HEK293T (cell line): Measurements from ENCODE around the gene ADSL.

ENCODE experiments used
- CTCF ChIA-PET: fragments of 350-600 bp; formaldehyde crosslinking; extraction: SDS; loops from one replicate; lab custom pipeline; 2021; ENCODE audit warnings: antibody characterized with exemption, inconsistent platforms; lab: Yijun Ruan, JAX
- POLR2A ChIA-PET: fragments of 350-600 bp; formaldehyde crosslinking; extraction: SDS; loops from one replicate; lab custom pipeline; 2020; ENCODE audit warnings: antibody characterized with exemption, inconsistent platforms; lab: Yijun Ruan, JAX
- DNase-seq: peaks from one replicate; pipeline ENCODE4 v3.0.0; 2012; ENCODE audit warnings: mixed read lengths; ENCODE audit errors: extremely low spot score
- ARNT ChIP-seq: fragments of 450-650 bp; IDR thresholded peaks from 2 replicates; pipeline ENCODE4 v1.6.1; 2017; ENCODE audit warnings: mild to moderate bottlenecking
- BHLHE40 ChIP-seq: fragments of 450-650 bp; IDR thresholded peaks from 2 replicates; pipeline ENCODE4 v1.6.1; 2016; ENCODE audit warnings: mild to moderate bottlenecking, moderate library complexity, borderline replicate concordance
- CTBP1 ChIP-seq: fragments of 450-650 bp; IDR thresholded peaks from 2 replicates; pipeline ENCODE4 v1.6.1; 2016; ENCODE audit warnings: borderline replicate concordance
- ELF4 ChIP-seq: fragments of 450-650 bp; IDR thresholded peaks from 2 replicates; pipeline ENCODE4 v1.6.1; 2017; ENCODE audit warnings: antibody characterized with exemption
- FOXA1 ChIP-seq: fragments of 450-650 bp; IDR thresholded peaks from 2 replicates; pipeline ENCODE4 v1.6.1; 2016; ENCODE audit warnings: mild to moderate bottlenecking
- FOXK2 ChIP-seq: fragments of 450-650 bp; IDR thresholded peaks from 2 replicates; pipeline ENCODE4 v1.6.1; 2016; ENCODE audit warnings: mild to moderate bottlenecking
- FOXM1 ChIP-seq: fragments of 450-650 bp; IDR thresholded peaks from 2 replicates; pipeline ENCODE4 v1.6.1; 2017; ENCODE audit warnings: mild to moderate bottlenecking, borderline replicate concordance
- HDGF ChIP-seq: fragments of 450-650 bp; IDR thresholded peaks from 2 replicates; pipeline ENCODE4 v1.6.1; 2017; ENCODE audit warnings: antibody characterized with exemption, borderline replicate concordance
- L3MBTL2 ChIP-seq: fragments of 450-650 bp; conservative IDR thresholded peaks from 2 replicates; pipeline ENCODE4 v1.6.1; 2016; ENCODE audit warnings: mild to moderate bottlenecking
- LEF1 ChIP-seq: fragments of 450-650 bp; IDR thresholded peaks from 2 replicates; pipeline ENCODE4 v1.6.1; 2017; ENCODE audit warnings: mild to moderate bottlenecking, borderline replicate concordance
- NFRKB ChIP-seq: fragments of 450-650 bp; IDR thresholded peaks from 2 replicates; pipeline ENCODE4 v1.6.1; 2016; ENCODE audit warnings: mild to moderate bottlenecking, moderate library complexity
- SP1 ChIP-seq: fragments of 450-650 bp; IDR thresholded peaks from 2 replicates; pipeline ENCODE4 v1.6.1; 2017
- SUZ12 ChIP-seq: fragments of 450-650 bp; IDR thresholded peaks from 2 replicates; pipeline ENCODE4 v1.6.1; 2016; ENCODE audit warnings: mild to moderate bottlenecking
- TARDBP ChIP-seq: fragments of 450-650 bp; IDR thresholded peaks from 2 replicates; pipeline ENCODE4 v1.6.1; 2016
- ZNF384 ChIP-seq: fragments of 450-650 bp; IDR thresholded peaks from 2 replicates; pipeline ENCODE4 v1.6.1; 2016
- TF ChIP-seq, protein P1 (sequence below): fragments of 450-650 bp; IDR thresholded peaks from 2 replicates; pipeline ENCODE4 v1.6.1; 2016

Gene ADSL

DNA sequence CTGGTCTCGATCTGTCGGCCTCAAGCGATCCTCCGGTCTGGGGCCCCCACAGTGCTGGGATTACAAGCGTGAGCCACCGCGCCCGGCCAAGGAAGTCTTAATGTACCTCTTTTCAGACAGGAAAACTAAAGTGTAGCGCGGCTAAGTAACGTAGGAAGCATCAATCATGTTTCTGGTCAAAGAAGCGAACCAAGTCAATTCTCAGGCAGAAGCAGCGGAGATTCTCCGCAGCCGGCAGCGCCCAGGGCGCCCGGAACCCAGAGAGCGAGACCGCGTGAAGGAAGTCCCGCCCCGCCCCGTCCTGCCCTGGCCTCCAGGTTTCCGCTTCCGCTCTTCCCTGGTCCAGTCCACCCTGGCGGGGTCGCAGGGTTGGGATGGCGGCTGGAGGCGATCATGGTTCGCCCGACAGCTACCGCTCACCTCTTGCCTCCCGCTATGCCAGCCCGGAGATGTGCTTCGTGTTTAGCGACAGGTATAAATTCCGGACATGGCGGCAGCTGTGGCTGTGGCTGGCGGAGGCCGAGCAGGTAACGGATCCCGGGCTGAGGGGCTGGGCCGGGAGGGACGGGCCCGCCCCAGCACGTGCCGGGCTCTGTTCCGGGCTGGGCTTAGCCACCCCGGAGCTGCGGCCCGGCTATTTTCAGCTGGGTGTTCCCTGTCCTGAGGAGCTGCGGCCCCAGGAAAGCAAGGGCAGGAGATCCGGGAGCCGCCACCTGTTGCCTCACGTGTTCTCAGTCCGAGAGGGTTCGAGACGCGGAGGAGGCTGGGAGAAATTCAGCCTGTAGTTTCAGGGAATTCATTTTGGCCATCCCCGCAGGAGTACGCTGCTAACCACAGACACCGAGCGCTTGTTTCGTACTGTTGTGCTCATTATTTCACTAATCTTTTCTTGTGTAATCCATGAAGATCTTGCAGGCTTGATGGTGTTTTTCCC, at the start of gene ADSL:
Gene ADSL (plus strand): TSS at position 316 of the 934 bp plus-strand sequence. CDS start 59 bp downstream, at position 375.
- DNase-seq: peak; percentile 93
- CTCF ChIA-PET: interaction anchor here (0.6 kb wide), 1 partner anchor 616 kb away, joined by 4 read pairs; no protein-coding TSS in a partner anchor
- POLR2A ChIA-PET: interaction anchor here (0.6 to 5.1 kb wide), 20 partner anchors 10 to 605 kb away, joined by 3 to 47 read pairs (median 4); partner anchors contain the start of gene TNRC6B
- TF ChIP-seq HDGF: no peak
- no peak for TF ChIP-seq FOXM1
- TF ChIP-seq BHLHE40: peak; percentile 50; the same call in 1 of the 2 replicates
- peak; percentile 87; the same call in 1 of the 2 replicates for TF ChIP-seq ELF4
- no peak for TF ChIP-seq TARDBP
- TF ChIP-seq SUZ12: no peak
- TF ChIP-seq, protein P1, sequence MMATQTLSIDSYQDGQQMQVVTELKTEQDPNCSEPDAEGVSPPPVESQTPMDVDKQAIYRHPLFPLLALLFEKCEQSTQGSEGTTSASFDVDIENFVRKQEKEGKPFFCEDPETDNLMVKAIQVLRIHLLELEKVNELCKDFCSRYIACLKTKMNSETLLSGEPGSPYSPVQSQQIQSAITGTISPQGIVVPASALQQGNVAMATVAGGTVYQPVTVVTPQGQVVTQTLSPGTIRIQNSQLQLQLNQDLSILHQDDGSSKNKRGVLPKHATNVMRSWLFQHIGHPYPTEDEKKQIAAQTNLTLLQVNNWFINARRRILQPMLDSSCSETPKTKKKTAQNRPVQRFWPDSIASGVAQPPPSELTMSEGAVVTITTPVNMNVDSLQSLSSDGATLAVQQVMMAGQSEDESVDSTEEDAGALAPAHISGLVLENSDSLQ: peak; percentile 73
- no peak for TF ChIP-seq FOXA1
- TF ChIP-seq SP1: no peak
- TF ChIP-seq L3MBTL2: peak; percentile 91
- TF ChIP-seq LEF1: no peak
- no peak for TF ChIP-seq NFRKB

DNA sequence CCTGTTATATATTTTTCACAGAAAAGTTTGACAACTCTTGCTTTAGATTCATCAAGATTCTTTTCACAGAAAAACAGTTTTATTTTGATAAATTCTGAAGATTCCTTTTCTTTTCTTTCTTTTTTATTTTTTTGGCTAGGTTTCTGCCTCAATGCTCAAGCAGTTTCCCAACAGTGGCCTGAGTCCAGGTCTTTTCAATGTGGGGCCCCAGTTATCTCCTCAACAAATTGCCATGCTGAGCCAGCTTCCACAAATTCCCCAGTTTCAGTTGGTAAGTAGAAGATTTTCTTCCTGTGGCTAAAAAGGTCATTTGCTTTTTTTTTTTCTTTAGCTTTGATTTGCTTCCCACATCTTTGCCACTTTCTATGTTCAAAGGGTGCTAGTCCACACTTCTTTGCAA, 46.0 kb upstream of the ADSL start:
- CTCF ChIA-PET: no interaction called here
- no peak for DNase-seq
- POLR2A ChIA-PET: no interaction called here
- TF ChIP-seq BHLHE40 (no peak), SUZ12 (no peak), FOXA1 (no peak), ELF4 (no peak), FOXK2 (no peak), LEF1 (no peak), FOXM1 (no peak), ARNT (no peak), SP1 (no peak), CTBP1 (no peak), L3MBTL2 (no peak), HDGF (no peak), NFRKB (no peak), TARDBP (no peak), ZNF384 (no peak)
- TF ChIP-seq, protein P1: no peak

DNA sequence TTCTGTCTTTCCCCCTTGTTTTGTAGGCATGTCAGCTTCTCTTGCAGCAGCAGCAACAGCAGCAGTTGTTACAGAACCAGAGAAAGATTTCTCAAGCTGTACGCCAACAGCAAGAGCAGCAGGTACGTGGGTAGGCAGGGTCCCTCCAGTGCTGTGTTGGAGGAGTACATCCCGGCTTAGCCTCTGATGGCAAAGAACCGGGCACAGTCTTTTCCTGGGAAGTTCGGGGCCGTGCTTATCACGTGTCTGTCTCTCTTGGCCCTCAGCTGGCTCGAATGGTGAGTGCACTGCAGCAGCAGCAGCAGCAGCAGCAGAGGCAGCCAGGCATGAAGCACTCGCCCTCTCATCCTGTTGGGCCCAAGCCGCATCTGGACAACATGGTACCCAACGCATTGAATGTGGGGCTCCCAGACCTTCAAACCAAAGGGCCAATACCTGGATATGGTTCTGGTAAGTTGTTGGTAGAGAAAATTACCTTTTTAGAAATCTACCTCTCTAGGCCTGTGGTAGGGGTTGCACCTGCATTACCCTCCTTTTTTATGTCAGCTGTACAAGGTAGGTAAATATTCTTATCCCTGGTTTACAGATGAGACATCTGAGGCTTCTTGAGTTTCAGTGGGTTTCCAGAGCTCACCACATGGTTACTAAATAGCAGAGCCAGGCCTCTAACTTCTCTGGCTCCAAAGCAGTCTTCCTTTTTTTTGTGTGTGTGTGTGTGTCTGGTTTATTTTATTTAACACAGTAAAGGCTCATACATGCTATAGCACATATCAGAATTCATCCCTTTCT, 45.2 kb upstream of the ADSL start:
- TF ChIP-seq L3MBTL2 (no peak), SUZ12 (no peak), HDGF (no peak), TARDBP (no peak), LEF1 (no peak), ELF4 (no peak), FOXM1 (no peak), FOXA1 (no peak), NFRKB (no peak), FOXK2 (no peak), ARNT (no peak), BHLHE40 (no peak), ZNF384 (no peak), SP1 (no peak), CTBP1 (no peak)
- TF ChIP-seq, protein P1: no peak
- DNase-seq: no peak
- ChIA-PET CTCF (interaction anchor here (0.6 kb wide), 1 partner anchor 305 kb away, joined by 3 read pairs; no protein-coding TSS in a partner anchor), POLR2A (no interaction called here)

DNA sequence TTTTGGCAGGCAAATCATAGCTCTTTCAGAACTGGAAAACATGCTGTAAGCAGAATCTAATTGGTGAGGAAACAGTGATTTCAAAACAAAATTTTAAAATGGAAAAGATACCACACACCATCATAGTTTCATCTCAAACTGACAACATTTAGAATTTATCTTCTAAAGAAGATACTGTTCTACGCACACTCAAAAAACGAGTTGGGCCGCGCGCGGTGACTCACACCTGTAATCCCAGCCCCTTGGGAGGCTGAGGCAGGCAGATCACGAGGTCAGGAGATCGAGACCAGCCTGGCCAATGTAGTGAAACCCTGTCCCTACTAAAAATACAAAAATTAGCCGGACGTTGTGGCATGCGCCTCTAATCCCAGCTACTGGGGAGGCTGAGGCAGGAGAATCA, 44.2 kb upstream of the ADSL start:
- CTCF ChIA-PET: no interaction called here

More for the DNA sequence above, 44.2 kb upstream of the ADSL start:
- DNase-seq: no peak
- POLR2A ChIA-PET: no interaction called here
- no peak for TF ChIP-seq FOXK2
- TF ChIP-seq ELF4: no peak
- no peak for TF ChIP-seq NFRKB
- TF ChIP-seq SUZ12: no peak
- TF ChIP-seq L3MBTL2: no peak
- no peak for TF ChIP-seq FOXM1
- TF ChIP-seq ZNF384: no peak
- TF ChIP-seq FOXA1: no peak
- TF ChIP-seq TARDBP: no peak
- TF ChIP-seq BHLHE40: no peak
- TF ChIP-seq HDGF: no peak
- no peak for TF ChIP-seq ARNT
- no peak for TF ChIP-seq LEF1
- TF ChIP-seq SP1: no peak
- TF ChIP-seq, protein P1: no peak
